Umbilical cord (tissue), 1 donor: ENCODE results near the gene LYRM7. TPM values are rescaled to one million over a fixed set of nuclear protein-coding genes. Genes with fewer than 3 reads are reported as not detected.

Experiments used
- total RNA-seq: library from RNA; depleted of rRNA; stranded (reverse); fragments of >200 nt; gene quantifications from one replicate; pipeline ENCODE4 v1.2.3, GENCODE V29; 2014; ENCODE audit warnings: low replicate concordance; ENCODE audit not compliant: insufficient read depth

The LYRM7 gene
- total RNA-seq, 1 donor from 2014 or later = 8.4 TPM

Other genes starting within 250 kb of the LYRM7 start
- 106 TPM for gene HINT1, start 5.7 kb upstream of the LYRM7 start, total RNA-seq
- 32.0 TPM for gene CDC42SE2, start 93.1 kb downstream of the LYRM7 start, total RNA-seq